ENCODE data around the gene BLVRB. TPM values are rescaled to one million over a fixed set of nuclear protein-coding genes. Genes with fewer than 3 reads are reported as not detected.

BLVRB gene
- total RNA-seq, 1 experiment from 2014 or later: 327 TPM

DNA sequence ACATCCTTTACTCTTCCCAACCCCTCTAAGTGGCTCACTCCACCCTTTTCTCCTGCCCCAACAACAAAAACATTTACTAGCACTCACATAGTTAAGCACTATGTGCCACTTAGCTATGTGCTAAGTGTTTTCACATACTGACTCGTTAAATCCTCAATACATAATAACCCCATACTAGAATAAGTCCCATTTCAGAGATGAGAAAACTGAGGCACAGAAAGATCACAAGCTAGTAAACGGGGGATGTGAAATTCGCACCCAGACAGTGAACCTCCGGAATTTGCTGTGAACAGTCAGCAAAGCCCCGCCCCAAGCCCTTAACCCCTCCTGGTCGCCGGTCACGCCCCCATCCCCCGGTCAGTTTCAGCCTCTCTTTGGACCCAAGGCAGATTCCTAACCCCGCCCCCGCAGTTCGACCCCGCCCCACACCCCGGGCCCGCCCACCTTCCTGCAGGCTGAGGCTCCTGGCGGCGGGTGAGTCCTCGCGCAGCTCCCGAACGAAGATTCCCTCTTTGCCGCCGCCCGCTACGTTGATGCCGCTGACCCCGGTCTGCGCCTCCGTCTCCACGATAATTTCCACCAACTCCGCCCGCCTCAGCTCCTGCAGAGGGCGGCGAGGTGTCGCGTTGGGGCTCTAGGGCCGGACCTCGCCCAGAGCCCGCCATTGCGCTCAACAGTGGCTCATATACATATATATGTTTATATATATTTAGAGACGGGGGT, 62.1 kb downstream of the BLVRB start:
- peak; percentile 85 for DNase-seq (ENCODE audit: low spot score)

DNA sequence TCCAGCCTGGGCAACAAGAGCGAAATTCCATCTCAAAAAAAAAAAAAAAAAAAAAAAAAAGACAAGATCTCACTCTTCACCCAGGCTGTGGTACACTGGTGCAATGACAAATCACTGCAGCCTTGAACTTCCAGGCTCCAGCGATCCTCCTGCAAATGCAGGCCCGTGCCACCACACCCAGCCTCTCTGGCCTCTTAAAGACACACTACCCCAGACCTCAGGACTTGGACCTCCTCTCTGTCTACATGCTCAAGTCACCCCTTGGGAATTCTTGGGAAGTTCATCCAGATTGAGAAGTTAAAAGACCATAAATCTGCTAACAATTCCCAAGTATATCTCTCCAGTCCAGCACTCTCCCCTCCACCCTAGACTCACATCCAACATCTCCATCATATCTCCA, 65.0 kb downstream of the BLVRB start:
- no peak for DNase-seq (ENCODE audit: low spot score)

DNA sequence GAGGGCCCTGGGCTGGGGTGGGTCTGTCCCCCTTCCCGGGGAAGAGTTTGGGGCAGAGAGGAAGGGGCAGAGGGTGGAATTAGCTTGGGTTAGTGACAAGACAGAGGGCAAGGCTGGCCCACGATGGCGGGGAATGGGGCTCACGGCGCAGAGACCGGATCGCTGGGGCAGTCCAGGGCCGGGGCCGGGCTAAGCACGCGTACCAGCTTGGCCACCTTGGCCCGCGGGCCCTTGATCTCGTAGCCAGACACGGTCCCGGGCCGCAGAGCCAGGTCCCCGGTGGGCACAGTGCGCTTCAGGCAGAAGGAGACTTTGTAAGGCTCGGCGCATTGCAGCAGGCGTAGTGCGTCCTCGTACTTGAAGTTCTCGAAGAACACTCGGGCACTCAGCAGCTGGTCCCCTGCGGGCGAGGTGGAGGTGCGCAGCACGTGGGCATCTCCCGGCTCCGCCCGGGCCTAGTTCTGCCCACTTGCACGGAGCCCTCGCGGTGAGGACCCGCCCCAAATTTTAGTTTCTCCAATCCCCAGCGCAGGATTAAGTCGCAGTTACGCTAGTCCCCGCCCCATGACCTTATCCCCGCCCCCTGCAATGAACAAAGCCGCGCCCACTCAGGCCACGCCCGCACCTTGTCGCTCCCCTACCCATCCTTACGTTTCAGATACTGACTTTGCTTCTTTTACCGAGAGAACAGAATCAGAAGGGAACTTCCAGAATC, 67.0 kb downstream of the BLVRB start:
- no peak for DNase-seq (ENCODE audit: low spot score)

Other genes with a start within 250 kb of the BLVRB start
- gene TTC9B, start 247.4 kb downstream of the BLVRB start, total RNA-seq (2014; rRNA removed; shearing (Covaris generic)): 0.29 TPM in 1 of 2 replicates, not detected in the other
- not detected in 2 replicates for gene CCNP, start 239.1 kb downstream of the BLVRB start, total RNA-seq (2014; rRNA removed; shearing (Covaris generic))
- gene AKT2, start 180.4 kb downstream of the BLVRB start, total RNA-seq (2014; rRNA removed; shearing (Covaris generic)): 76.5 and 78.4 TPM in 2 replicates
- 6.5 and 11.0 TPM in 2 replicates for gene C19orf47, start 117.3 kb downstream of the BLVRB start, total RNA-seq (2014; rRNA removed; shearing (Covaris generic))
- gene PLD3, start 117.0 kb downstream of the BLVRB start, total RNA-seq (2014; rRNA removed; shearing (Covaris generic)): 328 and 380 TPM in 2 replicates
- 0.38 TPM in 1 of 2 replicates, not detected in the other for gene HIPK4, start 75.6 kb downstream of the BLVRB start, total RNA-seq (2014; rRNA removed; shearing (Covaris generic))
- gene PRX, start 52.4 kb downstream of the BLVRB start, total RNA-seq (2014; rRNA removed; shearing (Covaris generic)): 1.5 and 2.0 TPM in 2 replicates
- gene SERTAD1, start 39.8 kb downstream of the BLVRB start, total RNA-seq (2014; rRNA removed; shearing (Covaris generic)): 10.2 and 10.3 TPM in 2 replicates
- 20.0 and 22.6 TPM in 2 replicates for gene SERTAD3, start 21.4 kb downstream of the BLVRB start, total RNA-seq (2014; rRNA removed; shearing (Covaris generic))
- gene SPTBN4, start 1.3 kb upstream of the BLVRB start, total RNA-seq (2014; rRNA removed; shearing (Covaris generic)): 2.2 and 2.3 TPM in 2 replicates
- 43.8 and 70.2 TPM in 2 replicates for gene SHKBP1, start 111.1 kb upstream of the BLVRB start, total RNA-seq (2014; rRNA removed; shearing (Covaris generic))
- 10.8 and 13.9 TPM in 2 replicates for gene LTBP4, start 135.6 kb upstream of the BLVRB start, total RNA-seq (2014; rRNA removed; shearing (Covaris generic))
- gene NUMBL, start 224.9 kb upstream of the BLVRB start, total RNA-seq (2014; rRNA removed; shearing (Covaris generic)): 23.7 and 32.7 TPM in 2 replicates

Data from A172 (cell line).